Neuronal stem cell (in vitro differentiated cells): Measurements from ENCODE around the gene RESP18. TPM values are rescaled to one million over a fixed set of nuclear protein-coding genes. Genes with fewer than 3 reads are reported as not detected.
A peak's percentile ranks its signal among the peaks of the same experiment; 100 is the strongest.

Experiments
- DNase-seq: peaks from one replicate; pipeline ENCODE4 v3.0.0-alpha.2; 2013; ENCODE audit warnings: low spot score
- H2AFZ ChIP-seq: one replicate; pipeline ENCODE4 v1.6.1; 2013; ENCODE audit warnings: mild to moderate bottlenecking, low read length, inconsistent platforms
- H2AK5ac ChIP-seq: 2 replicates; pipeline ENCODE4 v1.6.1; 2013; ENCODE audit warnings: low read depth, mild to moderate bottlenecking, inconsistent platforms, low read length, moderate library complexity, mixed read lengths
- H2BK120ac ChIP-seq: 2 replicates; pipeline ENCODE4 v1.6.1; 2013; ENCODE audit warnings: low read depth, mild to moderate bottlenecking, inconsistent platforms, low read length, moderate library complexity, mixed read lengths
- H2BK12ac ChIP-seq: one replicate; pipeline ENCODE4 v1.6.1; 2013; ENCODE audit warnings: low read length, inconsistent platforms
- H2BK15ac ChIP-seq: 2 replicates; pipeline ENCODE4 v1.6.1; 2013; ENCODE audit warnings: mild to moderate bottlenecking, low read length, inconsistent platforms, mixed read lengths
- H2BK5ac ChIP-seq: one replicate; pipeline ENCODE4 v1.6.1; 2013; ENCODE audit warnings: inconsistent platforms, mild to moderate bottlenecking, low read length, moderate library complexity
- H3K14ac ChIP-seq: one replicate; pipeline ENCODE4 v1.6.1; 2013; ENCODE audit warnings: low read length, inconsistent platforms
- H3K18ac ChIP-seq: 2 replicates; pipeline ENCODE4 v1.6.1; 2013; ENCODE audit warnings: low read length, inconsistent platforms
- H3K23ac ChIP-seq: 2 replicates; pipeline ENCODE4 v1.6.1; 2013; ENCODE audit warnings: low read depth, mild to moderate bottlenecking, mixed read lengths, low read length, inconsistent platforms; ENCODE audit not compliant: poor library complexity
- H3K27ac ChIP-seq: replicated peaks from 3 replicates; pipeline ENCODE4 v1.5.1; 2013; ENCODE audit warnings: low read length, inconsistent platforms
- H3K27me3 ChIP-seq, 3 experiments: 2 replicates each; pipeline ENCODE4 v1.6.1; 2013; ENCODE audit warnings: low read length in 3 of 3, mild to moderate bottlenecking in 2 of 3, inconsistent platforms in 1 of 3, low read depth in 1 of 3, mixed read lengths in 1 of 3, moderate library complexity in 1 of 3; ENCODE audit not compliant: control insufficient read depth in 3 of 3, insufficient read depth in 3 of 3
- H3K36me3 ChIP-seq, 2 donors: replicated peaks in 1 of 2; 2 replicates each; pipeline ENCODE4 v1.6.1; 2013; ENCODE audit warnings: low read length in 2 of 2; ENCODE audit not compliant: control insufficient read depth in 2 of 2, insufficient read depth in 2 of 2
- H3K4ac ChIP-seq: 2 replicates; pipeline ENCODE4 v1.6.1; 2013; ENCODE audit warnings: inconsistent platforms, mild to moderate bottlenecking, low read length, moderate library complexity
- H3K4me1 ChIP-seq, 2 donors: 1 replicate in 1 of 2; 2 replicates in 1 of 2; pipeline ENCODE4 v1.6.1; 2013; ENCODE audit warnings: low read length in 2 of 2, low read depth in 1 of 2; ENCODE audit not compliant: control insufficient read depth in 2 of 2, insufficient read depth in 1 of 2
- H3K4me2 ChIP-seq: one replicate; pipeline ENCODE4 v1.6.1; 2013; ENCODE audit warnings: mild to moderate bottlenecking, low read length, inconsistent platforms; ENCODE audit not compliant: insufficient read depth, poor library complexity, severe bottlenecking
- H3K4me3 ChIP-seq, 2 donors: 2 replicates each; pipeline ENCODE4 v1.5.1; 2013; ENCODE audit warnings: low read length in 2 of 2, mild to moderate bottlenecking in 2 of 2, inconsistent platforms in 1 of 2, moderate library complexity in 1 of 2
- H3K79me1 ChIP-seq: one replicate; pipeline ENCODE4 v1.6.1; 2013; ENCODE audit warnings: low read depth, mild to moderate bottlenecking, inconsistent platforms, low read length, moderate library complexity
- H3K9ac ChIP-seq: one replicate; pipeline ENCODE4 v1.6.1; 2013; ENCODE audit warnings: mild to moderate bottlenecking, low read depth, low read length, inconsistent platforms; ENCODE audit not compliant: poor library complexity
- H3K9me3 ChIP-seq, 2 donors: replicated peaks in 1 of 2; 2 replicates each; pipeline versions ENCODE3 to v1.6.1; 2013; ENCODE audit warnings: low read length in 2 of 2, mild to moderate bottlenecking in 2 of 2, inconsistent platforms in 1 of 2, low read depth in 1 of 2, mixed read lengths in 1 of 2, moderate library complexity in 1 of 2; ENCODE audit not compliant: control insufficient read depth in 2 of 2, insufficient read depth in 1 of 2
- H4K8ac ChIP-seq: one replicate; pipeline ENCODE4 v1.6.1; 2013; ENCODE audit warnings: low read depth, mild to moderate bottlenecking, inconsistent platforms, low read length, moderate library complexity
- H4K91ac ChIP-seq: one replicate; pipeline ENCODE4 v1.6.1; 2013; ENCODE audit warnings: low read length, low read depth, mild to moderate bottlenecking, inconsistent platforms; ENCODE audit not compliant: poor library complexity
- WGBS, 2 donors: extraction: QIAGEN DNeasy Blood & Tissue Kit; methylation state at CpG; one replicate each; pipeline ENCODE4 v1.1.7; 2013; ENCODE audit warnings: missing lambda C conversion rate in 2 of 2, mixed read lengths in 1 of 2; ENCODE audit not compliant: insufficient read length in 2 of 2, insufficient replicate concordance in 1 of 2; ENCODE audit errors: extremely low coverage in 2 of 2; 5-methylcytosine and 5-hydroxymethylcytosine counted together
- small RNA-seq: library from polyadenylated mRNA; stranded (forward); fragments of <200 nt; extraction: miRNeasy Mini kit (QIAGEN cat#:217004); gene quantifications from one replicate; pipeline ENCODE3, GENCODE V24; 2013; ENCODE audit not compliant: insufficient read depth

The RESP18 gene

DNA sequence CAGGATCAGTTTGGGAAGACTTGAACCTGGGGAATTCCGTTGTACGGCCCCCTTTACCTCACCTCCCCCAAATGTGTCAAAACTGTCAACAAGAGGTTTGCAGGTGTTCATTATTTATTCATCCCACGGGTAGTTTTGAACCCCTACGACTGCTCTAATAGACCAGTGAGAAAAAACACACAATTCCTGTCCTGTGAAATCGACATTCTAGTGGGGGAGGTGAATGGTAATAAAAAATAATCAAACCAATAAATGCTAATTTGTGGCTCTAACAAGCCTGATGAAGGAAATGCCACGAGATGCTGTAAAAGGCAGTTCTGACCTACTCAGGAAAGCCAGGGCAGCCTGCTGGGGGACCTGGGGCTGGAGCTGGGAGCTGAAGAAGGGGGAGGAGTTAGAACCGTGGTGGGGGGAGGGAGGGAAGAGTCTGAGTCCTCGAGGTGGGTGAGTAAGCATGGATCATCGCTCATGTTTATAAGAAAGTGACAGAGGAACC, 53.8 kb downstream of the RESP18 start:
- H2BK5ac ChIP-seq: no peak overlapping the region
- H4K8ac ChIP-seq: no peak overlapping the region
- H4K91ac ChIP-seq: no peak overlapping the region
- H3K4ac ChIP-seq: no peak overlapping the region
- H3K23ac ChIP-seq: no peak overlapping the region
- no peak overlapping the region for H3K14ac ChIP-seq
- H2BK12ac ChIP-seq: no peak overlapping the region
- H3K9ac ChIP-seq: peak overlapping the region; percentile 34
- H3K4me1 ChIP-seq: peaks cover 21 to 24% of the 10 kb centered on the region in 2 donors
- H3K36me3 ChIP-seq: peaks cover 16 to 28% of the 10 kb centered on the region in 2 donors
- no CpG with 5 or more reads among the region's 9 CpGs for WGBS, 2 donors
- H3K9me3 ChIP-seq: no peaks in the 10 kb centered on the region
- no peak for DNase-seq
- no peaks in the 10 kb centered on the region for H3K79me1 ChIP-seq
- peak overlapping the region; percentile 81 for H3K4me2 ChIP-seq
- peaks cover 0 to 12% (median 3%) of the 10 kb centered on the region in 3 experiments for H3K27me3 ChIP-seq
- peak overlapping the region; percentile 62 to 75 for H3K4me3 ChIP-seq
- peak overlapping the region; percentile 17 for H2AK5ac ChIP-seq
- H2AFZ ChIP-seq: peak overlapping the region; percentile 96
- H2BK120ac ChIP-seq: no peak overlapping the region
- H3K27ac ChIP-seq: peak overlapping the region; percentile 81
- H2BK15ac ChIP-seq: no peak overlapping the region
- H3K18ac ChIP-seq: peak overlapping the region; percentile 70

DNA sequence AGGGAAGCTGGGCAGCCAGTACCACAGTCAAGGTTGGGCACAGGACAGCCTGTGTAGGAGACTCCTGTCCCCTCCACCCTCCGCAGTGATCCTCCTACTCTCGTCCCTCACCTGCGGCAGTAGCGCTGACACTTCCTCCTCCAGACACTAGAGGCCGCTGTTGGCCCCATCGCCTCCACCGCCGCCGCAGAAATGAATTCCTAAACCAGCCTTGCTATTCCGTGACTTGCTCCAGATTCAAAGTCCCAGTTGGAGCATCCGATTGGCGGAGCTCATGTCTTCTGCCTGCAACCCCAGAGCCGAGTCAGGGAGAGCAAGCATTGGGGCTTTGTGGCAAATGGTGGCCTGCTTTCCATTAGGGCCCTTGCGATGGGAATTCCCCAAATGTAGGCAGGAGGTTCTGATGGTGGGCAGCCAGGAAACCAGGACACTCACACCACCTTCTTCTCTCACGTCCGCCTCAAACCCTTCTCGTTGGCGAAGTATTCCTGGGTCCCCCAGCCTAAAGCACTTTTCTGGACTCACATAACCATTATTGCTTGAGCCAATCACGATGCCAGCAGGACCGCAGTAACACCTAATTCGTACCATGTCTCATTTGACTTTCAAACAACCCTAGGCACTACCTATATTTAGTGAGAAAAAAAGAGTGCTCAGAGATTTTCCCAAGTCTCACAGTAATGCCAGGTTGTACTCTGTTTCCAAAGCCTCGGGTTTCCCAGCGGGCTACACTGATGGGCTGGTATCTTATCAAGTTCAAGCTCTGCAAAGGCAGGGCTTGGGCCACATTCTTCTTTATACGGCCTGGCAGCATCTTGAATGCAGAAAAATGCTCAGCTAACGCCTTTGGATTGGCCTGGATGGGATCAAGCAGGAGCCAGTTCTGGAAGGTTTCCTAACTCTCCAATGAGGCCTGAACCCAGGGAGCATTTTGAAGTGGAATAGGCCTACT, 54.6 kb downstream of the RESP18 start:
- Histone ChIP-seq H3K4me1 (peaks cover 21 to 24% of the 10 kb centered on the region in 2 donors), H3K9me3 (no peaks in the 10 kb centered on the region), H2AK5ac (peak overlapping the region; percentile 17), H3K4me2 (no peak overlapping the region), H4K8ac (no peak overlapping the region), H3K27me3 (peaks cover 0 to 12% (median 3%) of the 10 kb centered on the region in 3 experiments), H3K4ac (no peak overlapping the region), H3K9ac (no peak overlapping the region), H2BK15ac (no peak overlapping the region), H2BK5ac (no peak overlapping the region), H2BK12ac (no peak overlapping the region), H3K27ac (no peak overlapping the region), H2BK120ac (no peak overlapping the region), H3K79me1 (no peaks in the 10 kb centered on the region), H3K4me3 (peak overlapping the region in 1 of 2 donors; percentile 62), H3K18ac (no peak overlapping the region), H3K23ac (no peak overlapping the region), H2AFZ (peak overlapping the region; percentile 96), H3K14ac (no peak overlapping the region), H3K36me3 (peaks cover 9 to 22% of the 10 kb centered on the region in 2 donors), H4K91ac (no peak overlapping the region)
- no CpG with 5 or more reads among the region's 25 CpGs for WGBS, 2 donors
- peak; percentile 76 for DNase-seq

Small RNAs within 50 kb of the gene (small RNA-seq; reads per million reads assigned to genes)
- gene AC053503.3 (not detected), gene MIR153-1 (5.9 reads per million, percentile 30 among the genes with 10 or more reads in this experiment)
